Peyer's patch (tissue), 4 donors: ENCODE measurements around the gene ZNF474. TPM values are rescaled to one million over a fixed set of nuclear protein-coding genes. Genes with fewer than 3 reads are reported as not detected.

Experiments used
- DNase-seq, 3 donors: peaks; one replicate each; pipeline ENCODE4 v3.0.0-alpha.2; 2017 to 2019
- H3K27ac ChIP-seq, 4 donors: fragments of 200-600 bp; sonication (generic); one replicate each; pipeline ENCODE4 v1.5.1; 2016 to 2019
- H3K27me3 ChIP-seq, 2 donors: fragments of 200-600 bp; sonication (generic); one replicate each; pipeline ENCODE4 v1.5.1; 2019
- H3K36me3 ChIP-seq, 3 donors: fragments of 200-600 bp; sonication (generic); one replicate each; pipeline ENCODE4 v1.5.1; 2016 to 2019
- H3K4me1 ChIP-seq, 4 donors: fragments of 200-600 bp; sonication (generic); one replicate each; pipeline ENCODE4 v1.5.1; 2016 to 2019
- H3K4me3 ChIP-seq, 4 donors: fragments of 200-600 bp; sonication (generic); 1 replicate in 3 of 4; 2 replicates in 1 of 4; pipeline ENCODE4 v1.5.1; 2016 to 2019; ENCODE audit warnings: mild to moderate bottlenecking in 1 of 4
- H3K9me3 ChIP-seq, 4 donors: fragments of 200-600 bp; sonication (generic); one replicate each; pipeline ENCODE4 v1.5.1; 2016 to 2019; ENCODE audit warnings: mild to moderate bottlenecking in 1 of 4
- POLR2A ChIP-seq, 2 donors: fragments of 450-650 bp; IDR thresholded peaks; one replicate each; pipeline ENCODE4 v1.5.1; 2017; ENCODE audit warnings: antibody characterized with exemption in 2 of 2, mild to moderate bottlenecking in 2 of 2, moderate library complexity in 2 of 2
- total RNA-seq, 4 donors: library from RNA; depleted of rRNA; stranded (reverse); fragments of >200 nt; gene quantifications; one replicate each; pipeline ENCODE4 v1.1.0, GENCODE V29; 2016
- TF ChIP-seq, protein P1 (sequence below), 6 experiments: fragments of 450-650 bp in 4 of 6; fragments of 200-600 bp in 2 of 6; sonication (generic) in 1 of 6; IDR thresholded peaks; one replicate each; pipeline ENCODE4 v1.5.1; 2017 to 2019; ENCODE audit warnings: antibody characterized with exemption in 6 of 6, mild to moderate bottlenecking in 3 of 6, moderate library complexity in 1 of 6

ZNF474 gene
- total RNA-seq, 4 donors from 2014 or later, result 0.54 TPM; not detected in 3

- H3K4me1 ChIP-seq, result no peaks in the 10 kb centered on the region
- H3K27ac ChIP-seq, result no peak overlapping the region
- no peaks in the 10 kb centered on the region for H3K9me3 ChIP-seq
- no peaks in the 10 kb centered on the region for H3K36me3 ChIP-seq
- H3K4me3 ChIP-seq, result no peak overlapping the region
- no peak for DNase-seq
- H3K27me3 ChIP-seq, result no peaks in the 10 kb centered on the region
- no peak for TF ChIP-seq POLR2A (IDR thresholded peaks at IDR 0.05)
- TF ChIP-seq, protein P1, sequence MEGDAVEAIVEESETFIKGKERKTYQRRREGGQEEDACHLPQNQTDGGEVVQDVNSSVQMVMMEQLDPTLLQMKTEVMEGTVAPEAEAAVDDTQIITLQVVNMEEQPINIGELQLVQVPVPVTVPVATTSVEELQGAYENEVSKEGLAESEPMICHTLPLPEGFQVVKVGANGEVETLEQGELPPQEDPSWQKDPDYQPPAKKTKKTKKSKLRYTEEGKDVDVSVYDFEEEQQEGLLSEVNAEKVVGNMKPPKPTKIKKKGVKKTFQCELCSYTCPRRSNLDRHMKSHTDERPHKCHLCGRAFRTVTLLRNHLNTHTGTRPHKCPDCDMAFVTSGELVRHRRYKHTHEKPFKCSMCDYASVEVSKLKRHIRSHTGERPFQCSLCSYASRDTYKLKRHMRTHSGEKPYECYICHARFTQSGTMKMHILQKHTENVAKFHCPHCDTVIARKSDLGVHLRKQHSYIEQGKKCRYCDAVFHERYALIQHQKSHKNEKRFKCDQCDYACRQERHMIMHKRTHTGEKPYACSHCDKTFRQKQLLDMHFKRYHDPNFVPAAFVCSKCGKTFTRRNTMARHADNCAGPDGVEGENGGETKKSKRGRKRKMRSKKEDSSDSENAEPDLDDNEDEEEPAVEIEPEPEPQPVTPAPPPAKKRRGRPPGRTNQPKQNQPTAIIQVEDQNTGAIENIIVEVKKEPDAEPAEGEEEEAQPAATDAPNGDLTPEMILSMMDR (IDR thresholded peaks at IDR 0.05), result peak in 5 of 6 experiments; percentile 9 to 58 (median 48)
These were observed 27.6 kb upstream of the ZNF474 start for GRCh38 chr5:122101636-122102285.

DNA sequence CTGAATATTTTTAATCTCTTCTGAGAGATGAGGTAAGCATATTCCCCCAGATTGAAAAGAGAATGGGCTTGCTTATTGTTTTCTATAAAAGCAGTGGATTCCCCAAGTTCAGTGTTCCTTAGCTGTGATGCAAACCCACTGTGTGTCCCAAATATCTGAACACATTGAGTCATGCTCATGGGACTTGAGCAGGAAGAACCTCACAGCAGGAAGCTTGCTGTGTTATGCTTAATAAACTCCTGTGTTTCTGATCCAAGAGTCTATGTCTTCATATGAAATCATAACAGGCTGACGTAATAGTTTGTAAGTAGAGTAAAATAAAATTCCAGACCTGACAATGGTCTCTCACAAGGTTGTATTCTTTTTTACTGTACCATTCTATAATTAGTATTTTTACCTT, 26.5 kb upstream of the ZNF474 start:
- no peaks in the 10 kb centered on the region for H3K9me3 ChIP-seq
- TF ChIP-seq POLR2A (IDR thresholded peaks at IDR 0.05), result no peak
- TF ChIP-seq, protein P1 (IDR thresholded peaks at IDR 0.05), result no peak

GRCh38 chr5:122105909-122106308, 23.4 kb upstream of the ZNF474 start:
- Histone ChIP-seq H3K9me3 (no peaks in the 10 kb centered on the region), H3K36me3 (no peaks in the 10 kb centered on the region), H3K4me3 (no peak overlapping the region), H3K27ac (no peak overlapping the region), H3K27me3 (no peaks in the 10 kb centered on the region), H3K4me1 (no peaks in the 10 kb centered on the region)
- DNase-seq, result no peak
- no peak for TF ChIP-seq POLR2A (IDR thresholded peaks at IDR 0.05)
- TF ChIP-seq, protein P1 (IDR thresholded peaks at IDR 0.05), result no peak

More for the DNA sequence above, 26.5 kb upstream of the ZNF474 start:
- H3K4me1 ChIP-seq, result no peaks in the 10 kb centered on the region
- H3K27ac ChIP-seq, result no peak overlapping the region
- H3K27me3 ChIP-seq, result no peaks in the 10 kb centered on the region
- no peak overlapping the region for H3K4me3 ChIP-seq
- no peaks in the 10 kb centered on the region for H3K36me3 ChIP-seq
- DNase-seq, result no peak

DNA sequence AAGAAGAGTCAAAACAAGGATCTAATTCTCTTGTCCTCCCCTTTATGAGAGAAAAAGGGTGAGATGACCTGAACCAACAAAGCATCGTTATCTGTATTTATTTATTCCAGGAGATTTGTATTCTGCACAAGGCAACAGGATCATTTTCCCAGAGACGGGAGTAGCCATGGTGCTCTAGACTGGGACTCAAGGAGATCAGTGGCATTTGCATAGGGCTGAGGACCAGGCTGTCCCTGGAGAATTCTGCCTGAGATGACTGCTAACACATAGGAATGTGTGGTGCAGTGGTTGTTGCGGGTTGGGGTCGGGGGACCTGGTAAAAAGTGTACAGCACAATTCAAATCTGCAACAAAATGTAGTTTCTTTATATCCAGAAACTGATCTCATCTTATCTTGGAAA, 22.3 kb upstream of the ZNF474 start:
- H3K27ac ChIP-seq, result no peak overlapping the region
- no peaks in the 10 kb centered on the region for H3K9me3 ChIP-seq
- DNase-seq, result no peak
- H3K27me3 ChIP-seq, result no peaks in the 10 kb centered on the region
- H3K36me3 ChIP-seq, result no peaks in the 10 kb centered on the region
- TF ChIP-seq POLR2A (IDR thresholded peaks at IDR 0.05), result no peak
- TF ChIP-seq, protein P1 (IDR thresholded peaks at IDR 0.05), result no peak
- H3K4me3 ChIP-seq, result no peak overlapping the region
- no peaks in the 10 kb centered on the region for H3K4me1 ChIP-seq

DNA sequence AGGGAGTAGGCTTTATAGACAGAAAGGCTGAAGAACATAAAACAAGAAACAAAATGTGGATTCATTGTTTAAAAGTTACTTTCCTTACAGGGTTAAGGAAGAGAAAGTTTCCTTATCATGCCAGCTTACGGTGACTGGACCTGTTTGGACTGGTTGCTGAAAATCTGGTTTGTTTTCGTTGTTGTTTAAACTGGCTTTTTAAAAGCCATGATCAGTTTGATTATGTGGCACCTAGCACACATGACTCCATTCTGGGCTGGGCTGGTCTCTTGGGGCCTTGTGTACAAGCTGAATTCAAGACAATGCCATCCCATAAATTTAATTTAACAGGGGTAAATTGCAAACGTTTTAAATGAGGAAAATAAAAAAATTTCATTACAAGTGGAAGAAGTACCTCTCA, 18.4 kb upstream of the ZNF474 start:
- Histone ChIP-seq H3K9me3 (no peaks in the 10 kb centered on the region), H3K36me3 (no peaks in the 10 kb centered on the region), H3K4me1 (no peaks in the 10 kb centered on the region), H3K27me3 (no peaks in the 10 kb centered on the region), H3K27ac (no peak overlapping the region), H3K4me3 (no peak overlapping the region)
- TF ChIP-seq, protein P1 (IDR thresholded peaks at IDR 0.05), result no peak
- no peak for TF ChIP-seq POLR2A (IDR thresholded peaks at IDR 0.05)
- no peak for DNase-seq
